Sigmoid colon (tissue), 4 donors: ENCODE measurements around the gene ANKRD33B.

ENCODE experiments used
- POLR2A ChIP-seq, 2 donors: fragments of 450-650 bp; IDR thresholded peaks; one replicate each; pipeline ENCODE4 v1.6.1; 2016; ENCODE audit warnings: antibody characterized with exemption in 2 of 2, mild to moderate bottlenecking in 2 of 2, moderate library complexity in 2 of 2
- POLR2AphosphoS5 ChIP-seq, 4 donors: sonication (generic); formaldehyde crosslinking; IDR thresholded peaks; one replicate each; pipeline ENCODE4 v1.6.1; 2017; ENCODE audit warnings: antibody characterized with exemption in 4 of 4
- TF ChIP-seq, protein P1 (sequence below), 4 experiments: fragments of 450-650 bp in 3 of 4; fragments of 200-600 bp in 1 of 4; IDR thresholded peaks; one replicate each; pipeline ENCODE4 v1.5.1; 2016 to 2019; ENCODE audit warnings: antibody characterized with exemption in 4 of 4, mild to moderate bottlenecking in 3 of 4, moderate library complexity in 2 of 4

DNA sequence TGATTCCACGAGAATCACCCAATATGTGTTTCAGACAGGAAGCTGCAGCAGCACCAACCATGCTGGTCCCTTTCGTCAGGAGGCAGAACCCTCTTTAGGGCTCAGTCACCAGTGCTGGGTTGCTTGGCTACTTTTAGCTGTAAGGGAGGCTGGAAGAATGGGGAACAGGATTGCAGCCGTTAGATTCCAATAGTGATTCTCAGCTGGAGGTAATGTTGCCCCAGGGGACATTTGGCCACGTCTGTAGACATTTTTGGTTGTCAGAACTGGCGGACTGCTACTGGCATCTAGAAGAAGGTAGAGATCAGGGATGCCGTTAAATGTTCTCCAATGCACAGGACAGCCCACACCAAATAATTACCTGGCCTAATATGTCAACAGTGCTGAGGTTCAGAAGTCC is 81.8 kb downstream of the ANKRD33B start:
- TF ChIP-seq, protein P1, sequence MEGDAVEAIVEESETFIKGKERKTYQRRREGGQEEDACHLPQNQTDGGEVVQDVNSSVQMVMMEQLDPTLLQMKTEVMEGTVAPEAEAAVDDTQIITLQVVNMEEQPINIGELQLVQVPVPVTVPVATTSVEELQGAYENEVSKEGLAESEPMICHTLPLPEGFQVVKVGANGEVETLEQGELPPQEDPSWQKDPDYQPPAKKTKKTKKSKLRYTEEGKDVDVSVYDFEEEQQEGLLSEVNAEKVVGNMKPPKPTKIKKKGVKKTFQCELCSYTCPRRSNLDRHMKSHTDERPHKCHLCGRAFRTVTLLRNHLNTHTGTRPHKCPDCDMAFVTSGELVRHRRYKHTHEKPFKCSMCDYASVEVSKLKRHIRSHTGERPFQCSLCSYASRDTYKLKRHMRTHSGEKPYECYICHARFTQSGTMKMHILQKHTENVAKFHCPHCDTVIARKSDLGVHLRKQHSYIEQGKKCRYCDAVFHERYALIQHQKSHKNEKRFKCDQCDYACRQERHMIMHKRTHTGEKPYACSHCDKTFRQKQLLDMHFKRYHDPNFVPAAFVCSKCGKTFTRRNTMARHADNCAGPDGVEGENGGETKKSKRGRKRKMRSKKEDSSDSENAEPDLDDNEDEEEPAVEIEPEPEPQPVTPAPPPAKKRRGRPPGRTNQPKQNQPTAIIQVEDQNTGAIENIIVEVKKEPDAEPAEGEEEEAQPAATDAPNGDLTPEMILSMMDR (IDR thresholded peaks at IDR 0.05): no peak
- no peak for TF ChIP-seq POLR2A (IDR thresholded peaks at IDR 0.05)
- TF ChIP-seq POLR2AphosphoS5 (IDR thresholded peaks at IDR 0.05): no peak
